ENCODE results near the gene TIMM21. TPM values are rescaled to one million over a fixed set of nuclear protein-coding genes. Genes with fewer than 3 reads are reported as not detected.

TIMM21 gene
- total RNA-seq, 1 donor from 2014 or later, result 28.1 TPM

DNA sequence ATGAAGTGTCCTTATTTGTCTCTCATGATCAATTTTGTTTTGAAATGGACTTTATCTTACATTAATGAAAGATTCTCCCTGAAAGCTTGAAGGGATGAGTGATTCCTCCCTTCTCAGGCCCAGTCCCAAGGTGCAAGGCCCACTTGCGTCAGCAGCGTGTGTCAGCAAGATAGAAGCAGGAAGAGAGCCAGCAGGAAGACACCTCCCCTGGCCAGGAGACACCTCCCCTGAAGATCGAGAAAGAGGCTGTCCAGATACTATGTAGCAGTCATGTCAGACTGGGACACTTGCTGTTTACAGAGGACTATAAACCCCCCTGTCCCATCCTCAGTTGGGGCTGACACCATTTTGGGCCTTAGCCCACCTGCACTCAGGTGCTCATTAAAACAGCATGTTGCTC is 38.3 kb downstream of the TIMM21 start:
- intact Hi-C loops (cut with micrococcal nuclease), result loop anchor here (5.0 kb wide), 1 partner anchor 846 kb away; no protein-coding TSS in a partner anchor

DNA sequence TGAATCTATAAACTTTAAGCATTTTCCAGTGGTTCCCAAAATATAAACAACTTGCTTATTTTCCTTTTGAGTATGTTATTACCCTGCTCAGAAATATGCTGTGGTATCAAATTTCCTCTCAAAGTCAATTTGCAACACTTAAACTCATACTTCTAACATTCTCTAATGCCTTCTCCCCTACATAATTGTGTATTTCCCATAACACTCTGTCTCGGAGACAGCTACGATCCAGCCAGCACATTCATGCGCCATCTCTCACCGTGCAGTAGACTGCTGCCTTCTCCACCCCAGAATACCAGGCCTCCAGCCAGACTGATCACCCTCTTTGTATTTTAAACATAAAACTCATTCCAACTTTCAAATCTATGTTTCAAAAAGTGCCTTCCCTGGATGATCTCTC is 41.8 kb downstream of the TIMM21 start:
- intact Hi-C loops (cut with micrococcal nuclease), result no loop called here

DNA sequence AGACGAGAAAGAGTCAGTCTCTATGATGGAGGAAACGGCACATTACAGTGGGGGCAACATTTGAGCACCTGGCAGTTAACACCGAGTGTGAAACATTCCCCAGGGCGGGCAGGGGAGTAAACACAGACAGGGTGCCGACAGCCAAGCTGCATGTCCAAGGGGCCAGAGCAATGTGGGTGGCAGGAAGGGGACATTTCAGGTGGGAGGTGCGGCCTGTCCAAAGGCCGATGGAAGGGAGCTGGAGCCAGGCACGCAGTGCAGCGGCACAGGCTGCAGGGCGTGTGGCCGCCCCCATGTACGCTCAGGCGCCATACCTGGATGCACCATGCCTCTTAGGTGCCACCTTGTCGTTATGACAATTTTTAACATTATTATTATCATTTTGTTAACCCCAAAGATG is 43.3 kb downstream of the TIMM21 start:
- intact Hi-C loops (cut with micrococcal nuclease), result no loop called here

DNA sequence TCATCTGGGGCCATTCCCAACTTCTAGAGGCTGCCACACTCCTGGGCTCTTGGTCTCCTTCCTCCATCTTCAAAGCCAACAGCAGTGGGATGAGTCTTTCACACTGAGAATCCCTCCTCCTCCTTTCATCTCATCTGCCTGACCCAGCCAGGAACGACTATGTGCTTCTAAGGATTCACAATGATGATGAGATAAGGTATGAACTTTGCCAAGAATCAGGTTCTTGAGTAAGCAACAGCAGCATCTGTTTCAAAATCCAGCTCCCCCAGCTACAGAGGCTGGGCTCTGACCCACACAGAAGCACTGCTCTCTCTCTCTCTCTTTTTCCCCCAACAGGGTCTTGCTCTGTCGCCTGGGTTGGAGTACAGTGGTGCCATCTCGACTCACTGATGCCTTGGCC is 46.4 kb downstream of the TIMM21 start:
- intact Hi-C loops (cut with micrococcal nuclease), result no loop called here

DNA sequence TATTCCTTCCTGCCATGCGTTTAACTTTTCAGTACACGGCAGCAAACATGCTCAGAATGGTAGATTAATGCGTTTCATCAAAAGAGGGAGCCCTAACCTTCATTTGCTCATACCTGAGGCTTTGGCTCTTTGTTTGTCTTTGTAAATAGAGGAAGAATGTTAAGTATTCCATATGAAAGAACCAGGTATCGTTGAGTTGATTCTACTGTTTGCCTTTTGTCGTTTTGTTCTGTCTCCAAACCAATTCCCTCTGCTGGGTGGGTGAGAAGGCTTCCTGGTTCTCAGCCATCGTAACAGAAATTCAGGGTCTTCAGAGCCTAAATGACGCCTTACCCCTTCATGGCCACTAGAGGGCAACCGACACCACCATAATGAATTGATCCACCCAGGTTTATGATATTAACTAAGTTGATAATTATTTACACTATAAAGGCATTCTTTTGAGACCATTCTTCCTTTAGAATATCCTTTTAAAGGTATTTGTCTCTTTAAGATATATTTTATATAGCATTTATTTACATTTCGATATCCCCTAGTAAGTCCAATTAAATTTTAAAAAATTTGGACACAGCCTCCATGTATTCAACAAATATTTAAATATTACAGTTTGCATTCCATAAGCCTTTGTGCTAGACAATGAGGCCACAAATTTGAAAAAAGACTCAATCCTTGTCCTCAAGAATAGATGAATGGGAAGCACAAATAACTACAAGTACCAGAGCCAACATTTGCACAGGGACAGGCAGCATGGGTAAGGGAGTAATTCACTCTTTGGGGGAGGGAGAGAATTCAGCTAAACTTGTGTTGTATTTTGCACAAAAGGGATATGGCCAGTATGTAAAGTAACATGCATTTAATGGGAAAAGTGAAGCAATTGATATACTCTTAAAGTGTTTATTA is 48.1 kb downstream of the TIMM21 start:
- intact Hi-C loops (cut with micrococcal nuclease), result loop anchor here (1.0 kb wide), 8 partner anchors 48 to 401 kb away; partner anchors contain the start of genes TIMM21 and ZNF407

- intact Hi-C loops (cut with micrococcal nuclease), result no loop called here
These were observed 49.5 kb downstream of the TIMM21 start for GRCh38 chr18:74197705-74198341.

DNA sequence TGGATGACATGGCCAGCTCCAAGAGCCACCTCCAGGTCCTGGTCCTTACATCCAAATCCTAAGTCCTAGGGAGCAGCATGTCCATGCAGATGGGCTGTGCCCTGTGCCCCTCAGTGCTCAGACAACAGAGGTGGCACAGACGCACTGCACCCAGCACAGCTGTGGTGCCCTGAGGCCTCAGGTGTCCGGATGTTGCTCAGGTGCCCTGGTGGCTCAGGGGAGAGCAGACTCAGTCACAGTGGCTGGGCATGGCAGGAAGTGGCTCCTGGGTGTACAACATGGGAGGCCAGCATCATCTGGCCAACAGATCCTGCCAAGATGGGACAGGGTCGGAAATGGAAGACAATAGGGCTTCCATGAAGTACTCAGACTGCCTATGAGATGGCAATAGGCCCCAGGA is 50.1 kb downstream of the TIMM21 start:
- intact Hi-C loops (cut with micrococcal nuclease), result no loop called here

GRCh38 chr18:74200780-74201179 is 52.5 kb downstream of the TIMM21 start:
- intact Hi-C loops (cut with micrococcal nuclease), result no loop called here

- intact Hi-C loops (cut with micrococcal nuclease), result no loop called here
These were observed 55.5 kb downstream of the TIMM21 start for GRCh38 chr18:74203811-74204210.

GRCh38 chr18:74204526-74205152 is 56.3 kb downstream of the TIMM21 start:
- intact Hi-C loops (cut with micrococcal nuclease), result no loop called here

Other genes starting within 250 kb of the TIMM21 start
- gene FBXO15, start 689 bp upstream of the TIMM21 start, total RNA-seq, result 0.46 and 0.49 TPM in 2 replicates
- 34.3 and 37.8 TPM in 2 replicates for gene CYB5A, start 143.4 kb downstream of the TIMM21 start, total RNA-seq
- gene C18orf63, start 167.3 kb downstream of the TIMM21 start, total RNA-seq, result not detected in 2 replicates